Activated CD8-positive, alpha-beta T cell treated with anti-CD3 and anti-CD28 coated beads, Interleukin-2, amount 10 ng/mL, durations not matched to agents 7 days and 5 days (primary cell): Measurements from ENCODE around the gene MTR. TPM values are rescaled to one million over a fixed set of nuclear protein-coding genes. Genes with fewer than 3 reads are reported as not detected.
"Not testable (repeated sequence)": the region's sequence is repeated elsewhere in the genome, so short reads cannot be mapped to it uniquely, and the experiment has no call there.

ENCODE experiments used
- ATAC-seq: fragments of 150-1000 bp; cut with Tn5 transposase; one replicate; pipeline ENCODE4 v1.10.0; 2021; ENCODE audit warnings: moderate library complexity
- CTCF ChIA-PET: fragments of 350-600 bp; sonication (Branson Sonifier 250); formaldehyde crosslinking; loops from one replicate; lab custom pipeline; 2021; ENCODE audit warnings: antibody characterized with exemption; lab: Charles Lee
- POLR2A ChIA-PET: fragments of 350-600 bp; sonication (Branson Sonifier 250); formaldehyde crosslinking; loops from one replicate; lab custom pipeline; 2021; ENCODE audit warnings: antibody characterized with exemption; lab: Charles Lee
- DNase-seq: peaks from one replicate; pipeline ENCODE4 v3.0.0-alpha.2; 2020
- H3K27ac Mint-ChIP-seq: one replicate; pipeline ENCODE4 v1.8.0; 2021; ENCODE audit warnings: mild to moderate bottlenecking, mixed read lengths
- H3K27me3 Mint-ChIP-seq: one replicate; pipeline ENCODE4 v1.8.0; 2021; ENCODE audit warnings: low read depth, mixed read lengths
- H3K36me3 Mint-ChIP-seq: one replicate; pipeline ENCODE4 v1.8.0; 2021; ENCODE audit warnings: low read depth, mixed read lengths
- H3K4me1 Mint-ChIP-seq: one replicate; pipeline ENCODE4 v1.8.0; 2021; ENCODE audit warnings: low read depth, mixed read lengths
- H3K4me3 Mint-ChIP-seq: one replicate; pipeline ENCODE4 v1.8.0; 2021; ENCODE audit warnings: mild to moderate bottlenecking, mixed read lengths
- H3K9me3 Mint-ChIP-seq: one replicate; pipeline ENCODE4 v1.8.0; 2022; ENCODE audit warnings: mixed read lengths; ENCODE audit not compliant: insufficient read depth
- total RNA-seq, 2 experiments: library from RNA; stranded (reverse); gene quantifications; one replicate each; pipeline ENCODE4 v1.2.3, GENCODE V29; 2021

The MTR gene
- total RNA-seq, 2 experiments from 2014 or later: 41.7 to 44.7 TPM

DNA sequence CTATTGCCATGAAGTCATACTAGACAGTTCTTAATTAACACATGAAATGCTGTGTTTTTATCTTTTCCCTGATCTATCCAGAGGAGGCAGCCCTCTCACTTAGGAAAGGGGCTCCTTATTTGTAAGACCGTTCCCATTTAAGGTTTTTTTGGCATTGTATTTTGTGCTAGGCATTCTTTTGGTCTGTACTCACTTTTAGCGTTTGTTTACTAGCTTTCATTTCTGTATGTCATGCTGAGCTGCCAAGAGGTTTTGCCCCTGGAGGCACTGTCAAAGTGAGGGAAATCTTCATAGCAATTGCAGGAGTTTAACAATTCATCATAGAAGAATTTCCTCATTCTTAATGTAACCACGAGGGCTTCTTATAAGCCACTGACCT lies 59.5 kb downstream of the MTR start:
- ChIA-PET POLR2A (no interaction called here), CTCF (no interaction called here)
- no peak overlapping the region for H3K4me3 Mint-ChIP-seq
- no peaks in the 10 kb centered on the region for H3K27me3 Mint-ChIP-seq
- H3K4me1 Mint-ChIP-seq: no peaks in the 10 kb centered on the region
- ATAC-seq (no peak), DNase-seq (no peak)
- H3K36me3 Mint-ChIP-seq: peaks cover 64% of the 10 kb centered on the region
- H3K9me3 Mint-ChIP-seq: no peaks in the 10 kb centered on the region
- H3K27ac Mint-ChIP-seq: no peak overlapping the region

DNA sequence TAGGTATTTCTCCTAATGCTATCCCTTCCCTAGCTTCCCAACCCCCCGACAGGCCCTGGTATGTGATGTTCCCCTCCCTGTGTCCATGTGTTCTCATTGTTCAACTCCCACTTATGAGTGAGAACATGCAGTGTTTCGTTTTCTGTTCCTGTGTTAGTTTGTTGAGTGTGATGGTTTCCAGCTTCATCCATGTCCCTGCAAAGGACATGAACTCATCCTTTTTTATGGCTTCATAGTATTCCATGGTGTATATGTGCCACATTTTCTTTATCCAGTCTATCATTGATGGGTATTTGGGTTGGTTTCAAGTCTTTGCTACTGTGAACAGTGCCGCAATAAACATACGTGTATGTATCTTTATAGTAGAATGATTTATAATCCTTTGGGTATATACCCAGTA lies 61.6 kb downstream of the MTR start:
- H3K27me3 Mint-ChIP-seq, H3K27ac Mint-ChIP-seq, DNase-seq, H3K4me1 Mint-ChIP-seq, H3K4me3 Mint-ChIP-seq, ATAC-seq, POLR2A ChIA-PET, H3K9me3 Mint-ChIP-seq: not testable (repeated sequence)
- H3K36me3 Mint-ChIP-seq: peaks cover 72% of the 10 kb centered on the region
- CTCF ChIA-PET: interaction anchor here (1.5 kb wide), 1 partner anchor 97 kb away, joined by 4 read pairs; no protein-coding TSS in a partner anchor

DNA sequence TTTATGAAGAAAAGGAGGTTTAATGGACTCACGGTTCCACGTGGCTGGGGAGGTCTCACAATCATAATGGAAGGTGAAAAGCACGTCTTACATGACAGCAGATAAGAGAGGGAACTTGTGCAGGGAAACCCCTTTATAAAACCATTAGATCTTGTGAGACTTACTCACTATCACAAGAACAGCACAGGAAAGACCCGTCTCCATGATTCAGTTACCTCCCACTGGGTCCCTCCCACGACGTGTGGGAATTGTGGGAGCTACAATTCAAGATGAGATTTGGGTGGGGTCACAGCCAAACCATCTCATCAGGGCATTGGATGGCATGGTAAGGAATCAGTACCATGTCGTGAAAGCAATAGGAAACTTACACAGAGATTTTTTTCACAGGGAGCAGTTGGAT lies 63.1 kb downstream of the MTR start:
- CTCF ChIA-PET: interaction anchor here (1.5 kb wide), 1 partner anchor 98 kb away, joined by 4 read pairs; no protein-coding TSS in a partner anchor
- Mint-ChIP-seq H3K4me1 (peaks cover 22% of the 10 kb centered on the region), H3K27ac (no peak overlapping the region), H3K4me3 (no peak overlapping the region), H3K27me3 (no peaks in the 10 kb centered on the region), H3K9me3 (no peaks in the 10 kb centered on the region), H3K36me3 (peaks cover 79% of the 10 kb centered on the region)
- ATAC-seq (no peak), DNase-seq (no peak)
- POLR2A ChIA-PET: no interaction called here

DNA sequence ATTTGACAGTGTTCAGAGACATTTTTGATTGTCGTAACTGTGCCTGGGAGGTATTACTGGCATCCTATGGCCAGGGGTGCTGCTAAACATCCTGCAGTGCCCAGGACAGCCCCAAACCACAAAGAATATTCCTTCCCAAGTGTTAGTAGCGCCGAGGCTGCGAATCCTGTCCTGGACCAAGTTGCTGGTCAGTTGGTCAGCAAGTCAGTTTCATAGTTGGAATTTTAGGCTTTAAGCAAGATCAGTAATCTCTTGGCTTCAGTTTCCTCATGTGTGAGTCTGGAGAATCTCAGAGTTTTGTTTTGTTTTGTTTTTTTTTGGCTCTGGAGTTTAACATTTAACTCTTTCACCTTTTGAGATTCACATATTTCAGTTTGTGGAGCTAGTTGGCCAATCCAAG lies 65.0 kb downstream of the MTR start:
- ATAC-seq (no peak), DNase-seq (no peak)
- H3K4me1 Mint-ChIP-seq: peaks cover 23% of the 10 kb centered on the region
- ChIA-PET CTCF (interaction anchor here (1.4 to 3.5 kb wide), 2 partner anchors 60 to 101 kb away, joined by 3 to 16 read pairs; no protein-coding TSS in a partner anchor), POLR2A (no interaction called here)
- no peaks in the 10 kb centered on the region for H3K27me3 Mint-ChIP-seq
- no peaks in the 10 kb centered on the region for H3K9me3 Mint-ChIP-seq
- H3K27ac Mint-ChIP-seq: no peak overlapping the region
- peaks cover 76% of the 10 kb centered on the region for H3K36me3 Mint-ChIP-seq
- no peak overlapping the region for H3K4me3 Mint-ChIP-seq

DNA sequence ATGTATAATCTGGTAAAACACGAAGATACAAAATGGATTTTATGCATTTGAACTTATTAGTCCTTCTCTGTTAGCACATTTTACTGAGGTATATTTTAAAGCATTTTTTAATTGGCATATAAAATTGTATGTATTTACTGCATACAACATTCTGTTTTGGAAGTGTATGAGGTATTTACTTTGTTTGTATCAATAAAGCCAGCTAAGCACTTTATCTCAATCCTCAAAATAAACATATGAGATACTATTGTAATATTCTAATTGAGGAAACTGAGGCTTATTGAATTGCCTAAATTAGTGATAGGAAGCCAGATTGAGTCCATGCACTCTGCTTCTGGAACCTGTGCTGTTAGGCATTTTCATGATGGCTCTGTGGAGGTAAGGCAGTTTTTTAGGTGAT lies 65.6 kb downstream of the MTR start:
- H3K27ac Mint-ChIP-seq: no peak overlapping the region
- peaks cover 23% of the 10 kb centered on the region for H3K4me1 Mint-ChIP-seq
- ATAC-seq: no peak
- no peaks in the 10 kb centered on the region for H3K27me3 Mint-ChIP-seq
- H3K4me3 Mint-ChIP-seq: no peak overlapping the region
- DNase-seq: no peak
- H3K36me3 Mint-ChIP-seq: peaks cover 76% of the 10 kb centered on the region
- ChIA-PET CTCF (interaction anchor here (1.4 to 3.5 kb wide), 2 partner anchors 60 to 101 kb away, joined by 3 to 16 read pairs; no protein-coding TSS in a partner anchor), POLR2A (no interaction called here)
- no peaks in the 10 kb centered on the region for H3K9me3 Mint-ChIP-seq

DNA sequence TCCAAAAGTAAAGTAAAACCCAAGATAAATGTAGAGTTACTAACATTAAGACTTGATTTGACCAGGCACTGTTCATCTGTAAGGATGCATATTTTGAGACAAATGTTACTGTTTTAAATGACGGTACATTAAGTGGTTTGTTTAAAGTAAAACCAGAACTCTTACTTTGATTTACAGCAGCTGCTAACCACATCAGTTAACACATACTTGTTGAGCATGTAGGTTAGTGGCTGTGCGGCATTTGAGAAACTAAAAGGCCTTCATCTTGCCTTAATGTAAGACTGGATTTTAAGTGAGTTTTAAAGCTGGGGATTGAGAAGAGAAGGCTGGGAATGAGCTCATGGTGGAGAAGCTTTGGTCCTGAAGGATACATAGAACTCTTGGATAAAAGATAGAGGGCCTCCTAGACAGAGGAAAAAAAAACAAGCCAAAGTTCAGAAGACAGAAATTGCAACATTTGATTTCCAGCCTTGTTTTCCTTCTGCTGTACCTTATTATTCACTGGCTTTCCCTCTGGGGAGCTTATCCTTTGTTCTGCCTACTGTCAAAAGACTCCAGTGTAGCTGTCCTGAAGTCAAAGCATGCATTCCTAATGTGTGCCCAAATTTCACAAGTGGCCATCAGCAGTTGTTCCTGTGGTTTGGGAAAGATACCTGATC lies 66.6 kb downstream of the MTR start:
- H3K27me3 Mint-ChIP-seq: no peaks in the 10 kb centered on the region
- no peak overlapping the region for H3K4me3 Mint-ChIP-seq
- peaks cover 23% of the 10 kb centered on the region for H3K4me1 Mint-ChIP-seq
- no peaks in the 10 kb centered on the region for H3K9me3 Mint-ChIP-seq
- H3K27ac Mint-ChIP-seq: peak overlapping the region; percentile 7
- ChIA-PET CTCF (interaction anchor here (1.4 to 3.5 kb wide), 3 partner anchors 61 to 108 kb away, joined by 3 to 16 read pairs (median 3); no protein-coding TSS in a partner anchor), POLR2A (interaction anchor here (0.7 kb wide), 1 partner anchor 149 kb away, joined by 3 read pairs; no protein-coding TSS in a partner anchor)
- ATAC-seq: peak; percentile 51
- H3K36me3 Mint-ChIP-seq: peaks cover 72% of the 10 kb centered on the region
- no peak for DNase-seq

DNA sequence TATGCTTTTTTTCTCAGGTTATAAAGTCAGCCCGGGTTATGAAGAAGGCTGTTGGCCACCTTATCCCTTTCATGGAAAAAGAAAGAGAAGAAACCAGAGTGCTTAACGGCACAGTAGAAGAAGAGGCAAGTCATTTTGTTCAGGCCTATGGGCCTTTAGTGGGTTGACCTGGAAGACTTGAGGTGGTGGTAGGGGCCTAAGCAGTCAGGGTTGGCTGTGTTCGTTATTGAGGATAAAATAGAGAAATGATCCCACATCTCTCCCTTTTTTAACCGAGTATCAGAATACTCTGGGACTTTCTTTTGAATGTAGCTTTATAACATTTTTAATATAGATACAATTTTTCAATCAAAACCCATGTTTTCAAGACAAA lies 67.1 kb downstream of the MTR start:
- Mint-ChIP-seq H3K36me3 (peaks cover 68% of the 10 kb centered on the region), H3K27ac (no peak overlapping the region), H3K9me3 (no peaks in the 10 kb centered on the region), H3K4me1 (peaks cover 23% of the 10 kb centered on the region), H3K27me3 (no peaks in the 10 kb centered on the region), H3K4me3 (no peak overlapping the region)
- DNase-seq (no peak), ATAC-seq (no peak)
- ChIA-PET CTCF (interaction anchor here (0.9 to 3.5 kb wide), 3 partner anchors 66 to 109 kb away, joined by 3 to 16 read pairs (median 4); no protein-coding TSS in a partner anchor), POLR2A (interaction anchor here (0.7 kb wide), 1 partner anchor 149 kb away, joined by 3 read pairs; no protein-coding TSS in a partner anchor)

DNA sequence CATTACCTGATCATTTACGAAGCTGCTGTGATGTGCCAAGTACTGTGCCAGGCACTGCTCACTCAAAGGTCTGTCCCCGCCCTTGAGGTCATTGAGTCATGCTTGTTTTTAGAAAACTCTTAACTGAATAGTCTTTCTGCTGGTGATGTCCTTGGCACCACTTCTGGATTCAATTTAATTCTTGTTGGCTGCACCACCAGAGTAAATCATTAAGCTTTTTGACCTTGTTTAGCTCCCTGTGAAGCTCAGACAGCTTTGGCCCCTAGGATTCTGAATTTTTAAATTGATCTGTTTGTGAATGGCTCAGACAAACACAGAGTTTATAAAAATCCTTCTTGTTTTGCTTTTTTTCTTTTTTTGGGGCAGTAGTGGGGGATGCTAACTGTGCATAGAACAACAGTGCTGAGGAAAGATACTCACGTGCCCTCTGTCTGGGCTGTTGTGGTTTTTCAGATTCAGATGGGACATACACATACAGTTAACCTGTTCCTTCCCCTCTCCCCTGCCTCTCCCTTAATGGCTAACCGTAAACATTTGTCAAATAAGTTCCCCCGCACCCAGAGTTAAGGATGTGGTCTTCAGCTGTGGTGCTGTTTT lies 67.6 kb downstream of the MTR start:
- Mint-ChIP-seq H3K27ac (peak overlapping the region; percentile 17), H3K36me3 (peaks cover 67% of the 10 kb centered on the region), H3K9me3 (no peaks in the 10 kb centered on the region), H3K4me1 (peaks cover 23% of the 10 kb centered on the region), H3K27me3 (no peaks in the 10 kb centered on the region), H3K4me3 (no peak overlapping the region)
- CTCF ChIA-PET: interaction anchor here (0.9 to 3.5 kb wide), 3 partner anchors 66 to 109 kb away, joined by 3 to 16 read pairs (median 4); no protein-coding TSS in a partner anchor
- DNase-seq (no peak), ATAC-seq (no peak)
- POLR2A ChIA-PET: no interaction called here

DNA sequence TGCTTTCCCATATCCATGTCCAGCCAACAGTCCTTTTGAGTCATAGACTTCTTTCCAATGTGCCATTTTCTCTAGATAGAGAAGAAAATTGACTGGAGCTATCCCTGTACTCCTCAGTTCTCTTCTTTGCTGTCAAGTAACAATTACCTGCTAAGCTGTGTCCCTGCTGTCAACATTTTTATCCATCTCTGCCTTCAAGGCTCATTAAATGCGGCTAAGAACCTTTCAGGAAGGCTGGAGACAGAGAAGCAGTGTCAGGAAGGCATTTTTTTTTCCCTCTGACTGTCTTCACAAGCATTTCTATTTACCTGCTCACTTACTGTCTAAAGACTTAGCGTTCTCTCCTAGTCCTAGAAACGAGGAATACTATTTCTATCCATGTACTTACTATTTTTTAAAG lies 69.1 kb downstream of the MTR start:
- CTCF ChIA-PET: no interaction called here
- peaks cover 57% of the 10 kb centered on the region for H3K36me3 Mint-ChIP-seq

DNA sequence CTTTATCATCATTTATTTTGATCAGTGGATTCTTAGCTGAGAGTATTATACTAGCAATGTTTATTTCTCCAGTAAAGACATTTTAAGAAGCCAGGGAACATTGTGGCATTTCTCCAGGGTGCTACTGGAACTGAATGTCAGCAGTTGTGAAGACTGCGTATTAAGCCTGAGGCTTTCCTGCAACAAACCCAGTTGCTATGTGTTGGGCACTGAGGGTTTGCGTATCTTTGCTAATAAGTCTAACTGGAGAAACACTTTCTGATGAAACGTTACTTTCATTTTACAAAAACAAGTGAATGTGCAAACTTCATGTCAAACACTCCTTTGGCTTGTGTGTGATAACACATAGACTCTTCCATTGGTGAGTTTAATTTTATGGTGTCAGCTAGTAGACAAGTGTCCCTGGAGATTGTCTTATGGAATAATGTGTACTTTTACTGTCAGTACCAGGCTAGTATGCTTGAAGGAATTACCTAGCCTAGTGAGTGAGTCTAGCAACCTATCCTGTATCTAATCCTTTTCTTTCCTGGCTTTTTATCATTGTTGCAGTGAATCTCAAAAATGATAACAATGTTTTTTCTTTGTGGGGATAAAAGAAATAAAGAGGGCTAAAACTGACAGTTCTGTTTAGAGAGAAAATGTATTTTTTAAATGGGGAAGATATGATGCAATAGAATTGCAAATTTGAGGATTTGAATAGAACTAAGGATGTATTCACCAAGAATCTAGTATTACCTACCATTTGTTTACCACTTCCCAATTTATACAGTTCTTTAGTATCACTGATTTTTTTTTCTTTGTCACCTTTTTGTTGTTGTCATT lies 70.1 kb downstream of the MTR start:
- ChIA-PET CTCF (no interaction called here), POLR2A (no interaction called here)
- H3K4me3 Mint-ChIP-seq: no peak overlapping the region
- H3K9me3 Mint-ChIP-seq: no peaks in the 10 kb centered on the region
- no peak for ATAC-seq
- peaks cover 49% of the 10 kb centered on the region for H3K36me3 Mint-ChIP-seq
- H3K27ac Mint-ChIP-seq: no peak overlapping the region
- DNase-seq: no peak
- no peaks in the 10 kb centered on the region for H3K27me3 Mint-ChIP-seq
- peaks cover 23% of the 10 kb centered on the region for H3K4me1 Mint-ChIP-seq

More for the DNA sequence above, 69.1 kb downstream of the MTR start:
- Mint-ChIP-seq H3K4me1 (peaks cover 23% of the 10 kb centered on the region), H3K27me3 (no peaks in the 10 kb centered on the region), H3K27ac (no peak overlapping the region), H3K9me3 (no peaks in the 10 kb centered on the region), H3K4me3 (no peak overlapping the region)
- no peak for DNase-seq
- POLR2A ChIA-PET: no interaction called here
- ATAC-seq: no peak

DNA sequence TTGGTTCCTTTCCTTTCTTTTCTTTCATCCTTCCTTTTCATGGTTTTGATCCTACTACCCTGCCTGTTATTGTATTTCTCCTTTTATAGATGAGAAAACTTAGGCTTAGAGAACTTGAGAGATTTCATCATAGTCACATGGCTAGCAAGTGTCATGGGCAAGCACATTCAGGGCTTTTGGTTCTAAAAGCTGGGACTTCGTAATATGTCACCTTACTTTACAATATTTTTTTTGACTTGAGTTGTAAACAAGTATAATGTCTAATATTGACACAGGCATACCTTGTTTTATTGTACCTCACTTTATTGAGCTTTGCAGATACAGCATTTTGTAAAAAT lies 70.7 kb downstream of the MTR start:
- no peak overlapping the region for H3K4me3 Mint-ChIP-seq
- H3K36me3 Mint-ChIP-seq: peaks cover 46% of the 10 kb centered on the region
- no peaks in the 10 kb centered on the region for H3K9me3 Mint-ChIP-seq
- H3K27ac Mint-ChIP-seq: no peak overlapping the region
- no peak for ATAC-seq
- no peak for DNase-seq
- H3K4me1 Mint-ChIP-seq: peaks cover 23% of the 10 kb centered on the region
- CTCF ChIA-PET: interaction anchor here (2.3 kb wide), 1 partner anchor 106 kb away, joined by 20 read pairs; no protein-coding TSS in a partner anchor
- POLR2A ChIA-PET: no interaction called here
- no peaks in the 10 kb centered on the region for H3K27me3 Mint-ChIP-seq
